ENCODE data around the gene VAT1L. TPM values are rescaled to one million over a fixed set of nuclear protein-coding genes. Genes with fewer than 3 reads are reported as not detected.

Gene VAT1L
- total and polyA plus RNA-seq, 3 experiments from 2014 or later = not detected

GRCh38 chr16:77843405-77843804 is 55.0 kb downstream of the VAT1L start:
- Mint-ChIP-seq H3K4me3 (no peak overlapping the region), H3K36me3 (no peaks in the 10 kb centered on the region), H3K27me3 (peaks cover 7 to 9% of the 10 kb centered on the region in 2 donors), H3K27ac (no peak overlapping the region), H3K9me3 (peaks cover 0 to 3% (median 0%) of the 10 kb centered on the region in 5 donors), H3K4me1 (no peaks in the 10 kb centered on the region)
- Histone ChIP-seq H3K4me1 (ENCODE audit: insufficient read depth, low read length) (no peaks in the 10 kb centered on the region), H3K27me3 (ENCODE audit: insufficient read depth, low read length, poor library complexity, severe bottlenecking) (no peaks in the 10 kb centered on the region), H3K36me3 (ENCODE audit: insufficient read depth, low read length) (no peaks in the 10 kb centered on the region), H3K4me3 (ENCODE audit: low read length) (no peak overlapping the region), H3K9me3 (ENCODE audit: low read length) (no peaks in the 10 kb centered on the region), H3K27ac (ENCODE audit: low read depth, low read length) (no peak overlapping the region)
- ChIA-PET CTCF (no interaction called here), POLR2A (no interaction called here)
- DNase-seq = no peak

DNA sequence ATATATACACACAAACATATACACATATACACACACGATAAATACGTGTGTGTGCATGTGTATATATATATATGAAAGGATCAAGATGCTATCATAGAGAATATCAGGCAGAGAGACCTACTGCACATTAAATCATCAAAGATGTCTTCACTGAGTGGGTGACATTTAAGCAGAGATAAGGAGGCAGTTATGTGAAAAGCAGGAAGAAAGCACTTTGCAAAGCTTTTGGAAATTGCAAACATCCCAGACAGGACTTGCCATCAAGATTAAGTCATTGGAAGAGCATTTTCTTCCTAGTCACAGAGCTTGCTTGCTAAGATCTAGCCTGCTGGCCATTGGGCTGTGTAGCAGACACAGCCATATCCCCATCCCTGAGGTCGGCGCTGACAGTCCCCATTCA is 56.4 kb downstream of the VAT1L start:
- no peaks in the 10 kb centered on the region for H3K36me3 ChIP-seq (ENCODE audit: insufficient read depth, low read length)
- no peaks in the 10 kb centered on the region for H3K27me3 ChIP-seq (ENCODE audit: insufficient read depth, low read length, poor library complexity, severe bottlenecking)
- ChIA-PET POLR2A (no interaction called here), CTCF (no interaction called here)
- no peaks in the 10 kb centered on the region for H3K4me1 ChIP-seq (ENCODE audit: insufficient read depth, low read length)
- no peak overlapping the region for H3K27ac ChIP-seq (ENCODE audit: low read depth, low read length)
- H3K9me3 ChIP-seq (ENCODE audit: low read length) = no peaks in the 10 kb centered on the region
- H3K4me3 ChIP-seq (ENCODE audit: low read length) = no peak overlapping the region
- no peak overlapping the region for H3K27ac Mint-ChIP-seq
- H3K27me3 Mint-ChIP-seq = peaks cover 5 to 7% of the 10 kb centered on the region in 2 donors
- no peaks in the 10 kb centered on the region for H3K4me1 Mint-ChIP-seq
- no peak for DNase-seq
- peaks cover 0 to 3% (median 0%) of the 10 kb centered on the region in 5 donors for H3K9me3 Mint-ChIP-seq
- no peaks in the 10 kb centered on the region for H3K36me3 Mint-ChIP-seq
- no peak overlapping the region for H3K4me3 Mint-ChIP-seq

- Histone ChIP-seq H3K4me3 (ENCODE audit: low read length) (no peak overlapping the region), H3K9me3 (ENCODE audit: low read length) (no peaks in the 10 kb centered on the region), H3K27ac (ENCODE audit: low read depth, low read length) (no peak overlapping the region), H3K36me3 (ENCODE audit: insufficient read depth, low read length) (no peaks in the 10 kb centered on the region), H3K27me3 (ENCODE audit: insufficient read depth, low read length, poor library complexity, severe bottlenecking) (no peaks in the 10 kb centered on the region), H3K4me1 (ENCODE audit: insufficient read depth, low read length) (no peaks in the 10 kb centered on the region)
- DNase-seq = no peak
- Mint-ChIP-seq H3K36me3 (no peaks in the 10 kb centered on the region), H3K27ac (no peak overlapping the region), H3K4me1 (no peaks in the 10 kb centered on the region), H3K9me3 (peaks cover 0 to 3% (median 0%) of the 10 kb centered on the region in 5 donors), H3K4me3 (no peak overlapping the region), H3K27me3 (peaks cover 7 to 8% of the 10 kb centered on the region in 2 donors)
- ChIA-PET POLR2A (no interaction called here), CTCF (no interaction called here)
These were observed 61.4 kb downstream of the VAT1L start for GRCh38 chr16:77849646-77850258.

DNA sequence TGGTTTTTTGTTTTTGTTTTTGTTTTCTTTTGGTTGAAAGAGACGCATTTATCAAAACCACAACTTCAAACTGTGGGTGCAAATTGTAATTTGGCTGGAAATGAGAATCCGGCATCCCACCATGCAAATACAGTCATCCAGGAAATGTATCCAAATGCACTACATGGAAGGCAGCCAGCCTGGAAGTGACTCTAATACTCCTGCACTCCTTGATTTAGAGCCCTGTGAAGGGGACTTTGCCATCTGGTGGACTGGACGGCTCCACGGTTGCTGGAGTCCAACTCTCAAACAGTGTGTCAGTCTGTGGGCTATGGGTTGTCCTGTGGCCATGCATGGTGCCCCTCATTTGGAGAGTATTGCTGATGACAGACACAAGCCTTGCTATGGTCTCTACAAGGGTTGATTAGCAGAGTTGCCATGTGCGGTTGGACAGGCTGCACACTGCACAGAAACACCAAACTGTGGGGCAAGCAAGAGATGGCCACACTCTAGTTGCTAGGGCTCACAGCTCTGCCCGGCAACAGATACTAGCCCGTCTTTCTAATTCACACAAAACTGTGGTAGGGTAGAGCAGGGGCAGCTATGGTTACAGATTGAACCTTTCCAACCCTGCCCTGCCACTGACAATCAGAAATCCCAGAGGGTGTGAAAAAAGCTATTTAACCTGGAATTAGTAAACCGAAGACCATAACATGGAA is 62.4 kb downstream of the VAT1L start:
- H3K27ac ChIP-seq (ENCODE audit: low read depth, low read length) = no peak overlapping the region
- Mint-ChIP-seq H3K9me3 (peaks cover 0 to 3% (median 0%) of the 10 kb centered on the region in 5 donors), H3K27ac (no peak overlapping the region), H3K27me3 (peaks cover 2 to 7% of the 10 kb centered on the region in 2 donors), H3K4me1 (no peaks in the 10 kb centered on the region), H3K36me3 (no peaks in the 10 kb centered on the region), H3K4me3 (no peak overlapping the region)
- H3K27me3 ChIP-seq (ENCODE audit: insufficient read depth, low read length, poor library complexity, severe bottlenecking) = no peaks in the 10 kb centered on the region
- no peaks in the 10 kb centered on the region for H3K36me3 ChIP-seq (ENCODE audit: insufficient read depth, low read length)
- H3K4me1 ChIP-seq (ENCODE audit: insufficient read depth, low read length) = no peaks in the 10 kb centered on the region
- ChIA-PET CTCF (interaction anchor here (1.0 kb wide), 1 partner anchor 15 kb away, joined by 3 read pairs; no protein-coding TSS in a partner anchor), POLR2A (no interaction called here)
- H3K4me3 ChIP-seq (ENCODE audit: low read length) = no peak overlapping the region
- no peak for DNase-seq
- no peaks in the 10 kb centered on the region for H3K9me3 ChIP-seq (ENCODE audit: low read length)

- no peak overlapping the region for H3K4me3 Mint-ChIP-seq
- peaks cover 0 to 3% (median 0%) of the 10 kb centered on the region in 5 donors for H3K9me3 Mint-ChIP-seq
- Histone ChIP-seq H3K4me3 (ENCODE audit: low read length) (no peak overlapping the region), H3K36me3 (ENCODE audit: insufficient read depth, low read length) (no peaks in the 10 kb centered on the region), H3K27ac (ENCODE audit: low read depth, low read length) (no peak overlapping the region), H3K27me3 (ENCODE audit: insufficient read depth, low read length, poor library complexity, severe bottlenecking) (no peaks in the 10 kb centered on the region), H3K4me1 (ENCODE audit: insufficient read depth, low read length) (no peaks in the 10 kb centered on the region), H3K9me3 (ENCODE audit: low read length) (no peaks in the 10 kb centered on the region)
- H3K27ac Mint-ChIP-seq = no peak overlapping the region
- DNase-seq = no peak
- POLR2A ChIA-PET = no interaction called here
- CTCF ChIA-PET = interaction anchor here (1.3 kb wide), 1 partner anchor 15 kb away, joined by 3 read pairs; no protein-coding TSS in a partner anchor
- H3K36me3 Mint-ChIP-seq = no peaks in the 10 kb centered on the region
- no peaks in the 10 kb centered on the region for H3K4me1 Mint-ChIP-seq
- peaks cover 6 to 11% of the 10 kb centered on the region in 2 donors for H3K27me3 Mint-ChIP-seq
These were observed 64.8 kb downstream of the VAT1L start for GRCh38 chr16:77853161-77853560.

DNA sequence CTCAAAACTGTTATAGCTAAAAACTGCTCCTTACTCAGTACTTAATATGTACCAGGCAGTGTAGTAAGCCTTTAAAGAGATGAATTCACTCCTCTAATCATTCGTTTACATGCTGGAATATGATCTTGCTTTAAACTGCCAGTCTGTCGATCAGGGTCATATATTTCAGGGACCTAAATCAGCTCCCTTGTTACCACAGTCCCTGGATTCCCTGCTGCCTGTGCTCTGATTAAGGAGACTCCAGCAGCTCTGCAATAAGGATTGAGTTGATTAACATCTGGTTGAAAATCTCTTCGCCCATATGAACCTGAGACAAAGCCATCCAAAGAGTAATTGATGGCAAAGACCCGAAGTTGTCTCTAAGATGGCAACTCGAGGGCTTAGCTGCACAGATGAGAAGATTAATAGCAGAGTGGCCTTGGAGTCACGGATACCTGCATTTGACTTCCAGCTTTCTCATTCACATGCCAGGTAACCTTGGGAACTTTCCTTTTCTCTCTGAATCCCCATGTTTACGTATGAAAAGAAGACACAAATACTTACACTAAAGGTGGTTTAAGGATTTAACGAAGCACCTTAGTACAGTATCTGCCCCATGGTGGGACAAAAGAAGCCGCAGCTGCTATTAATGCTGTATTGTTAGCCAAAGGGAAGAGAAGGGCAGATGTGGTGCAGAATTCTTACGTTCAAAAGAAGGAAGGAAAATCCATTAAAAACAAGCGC is 68.2 kb downstream of the VAT1L start:
- Mint-ChIP-seq H3K9me3 (no peaks in the 10 kb centered on the region), H3K27ac (no peak overlapping the region), H3K27me3 (peaks cover 2 to 11% of the 10 kb centered on the region in 2 donors), H3K4me3 (no peak overlapping the region), H3K36me3 (no peaks in the 10 kb centered on the region), H3K4me1 (no peaks in the 10 kb centered on the region)
- no peak for DNase-seq
- Histone ChIP-seq H3K4me3 (ENCODE audit: low read length) (no peak overlapping the region), H3K9me3 (ENCODE audit: low read length) (no peaks in the 10 kb centered on the region), H3K27ac (ENCODE audit: low read depth, low read length) (no peak overlapping the region), H3K36me3 (ENCODE audit: insufficient read depth, low read length) (no peaks in the 10 kb centered on the region), H3K4me1 (ENCODE audit: insufficient read depth, low read length) (no peaks in the 10 kb centered on the region), H3K27me3 (ENCODE audit: insufficient read depth, low read length, poor library complexity, severe bottlenecking) (no peaks in the 10 kb centered on the region)
- POLR2A ChIA-PET = no interaction called here
- CTCF ChIA-PET = no interaction called here

GRCh38 chr16:77858060-77858459 is 69.7 kb downstream of the VAT1L start:
- H3K27ac Mint-ChIP-seq = peak overlapping the region in 1 of 8 donors; percentile 4
- H3K27ac ChIP-seq (ENCODE audit: low read depth, low read length) = no peak overlapping the region
- H3K9me3 ChIP-seq (ENCODE audit: low read length) = no peaks in the 10 kb centered on the region
- H3K36me3 ChIP-seq (ENCODE audit: insufficient read depth, low read length) = no peaks in the 10 kb centered on the region
- no peaks in the 10 kb centered on the region for H3K4me1 Mint-ChIP-seq
- ChIA-PET POLR2A (no interaction called here), CTCF (no interaction called here)
- H3K4me1 ChIP-seq (ENCODE audit: insufficient read depth, low read length) = no peaks in the 10 kb centered on the region
- peaks cover 2 to 11% of the 10 kb centered on the region in 2 donors for H3K27me3 Mint-ChIP-seq
- no peak overlapping the region for H3K4me3 ChIP-seq (ENCODE audit: low read length)
- H3K27me3 ChIP-seq (ENCODE audit: insufficient read depth, low read length, poor library complexity, severe bottlenecking) = no peaks in the 10 kb centered on the region
- no peaks in the 10 kb centered on the region for H3K9me3 Mint-ChIP-seq
- no peak overlapping the region for H3K4me3 Mint-ChIP-seq
- DNase-seq = no peak
- no peaks in the 10 kb centered on the region for H3K36me3 Mint-ChIP-seq

GRCh38 chr16:77859493-77860232 is 71.3 kb downstream of the VAT1L start:
- Histone ChIP-seq H3K27ac (ENCODE audit: low read depth, low read length) (no peak overlapping the region), H3K4me3 (ENCODE audit: low read length) (no peak overlapping the region), H3K36me3 (ENCODE audit: insufficient read depth, low read length) (no peaks in the 10 kb centered on the region), H3K9me3 (ENCODE audit: low read length) (no peaks in the 10 kb centered on the region), H3K4me1 (ENCODE audit: insufficient read depth, low read length) (no peaks in the 10 kb centered on the region), H3K27me3 (ENCODE audit: insufficient read depth, low read length, poor library complexity, severe bottlenecking) (no peaks in the 10 kb centered on the region)
- Mint-ChIP-seq H3K27ac (no peak overlapping the region), H3K9me3 (no peaks in the 10 kb centered on the region), H3K4me1 (no peaks in the 10 kb centered on the region), H3K36me3 (no peaks in the 10 kb centered on the region), H3K4me3 (no peak overlapping the region), H3K27me3 (peaks cover 4 to 14% of the 10 kb centered on the region in 2 donors)
- ChIA-PET CTCF (no interaction called here), POLR2A (no interaction called here)
- no peak for DNase-seq
